ENCODE data around the gene ASIC1.

The ASIC1 gene

DNA sequence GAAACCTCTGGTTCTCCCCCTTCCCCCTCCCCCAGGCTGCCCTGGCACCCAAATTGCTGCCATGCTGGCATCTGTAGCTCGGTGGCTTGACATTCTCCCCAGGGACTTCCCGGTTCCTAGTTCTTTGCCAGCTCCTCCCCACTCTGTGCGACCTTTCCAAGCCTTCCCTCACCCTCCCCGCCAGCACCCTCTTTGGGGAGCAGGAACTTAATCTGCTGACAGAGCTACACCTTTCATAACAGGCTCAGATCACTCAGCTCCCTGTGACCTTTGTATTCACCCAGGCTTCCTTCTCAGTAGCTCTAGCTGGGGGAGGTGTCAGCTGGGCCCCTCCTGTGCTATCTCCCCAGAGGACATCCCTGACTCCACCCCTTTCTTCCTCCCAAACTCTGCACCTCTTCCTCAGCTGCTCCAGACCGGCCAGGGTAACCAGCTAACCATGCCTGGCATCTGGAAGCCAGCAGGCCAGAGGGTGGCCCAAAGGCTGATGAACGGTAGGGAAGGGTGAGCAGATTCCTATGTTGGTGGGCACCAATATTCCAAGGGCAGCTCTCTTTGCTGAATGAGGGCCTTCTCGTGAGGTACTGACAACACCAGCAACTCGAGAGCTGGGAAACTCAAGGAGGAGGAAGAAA, 52.8 kb downstream of the ASIC1 start:
- no peak for DNase-seq

DNA sequence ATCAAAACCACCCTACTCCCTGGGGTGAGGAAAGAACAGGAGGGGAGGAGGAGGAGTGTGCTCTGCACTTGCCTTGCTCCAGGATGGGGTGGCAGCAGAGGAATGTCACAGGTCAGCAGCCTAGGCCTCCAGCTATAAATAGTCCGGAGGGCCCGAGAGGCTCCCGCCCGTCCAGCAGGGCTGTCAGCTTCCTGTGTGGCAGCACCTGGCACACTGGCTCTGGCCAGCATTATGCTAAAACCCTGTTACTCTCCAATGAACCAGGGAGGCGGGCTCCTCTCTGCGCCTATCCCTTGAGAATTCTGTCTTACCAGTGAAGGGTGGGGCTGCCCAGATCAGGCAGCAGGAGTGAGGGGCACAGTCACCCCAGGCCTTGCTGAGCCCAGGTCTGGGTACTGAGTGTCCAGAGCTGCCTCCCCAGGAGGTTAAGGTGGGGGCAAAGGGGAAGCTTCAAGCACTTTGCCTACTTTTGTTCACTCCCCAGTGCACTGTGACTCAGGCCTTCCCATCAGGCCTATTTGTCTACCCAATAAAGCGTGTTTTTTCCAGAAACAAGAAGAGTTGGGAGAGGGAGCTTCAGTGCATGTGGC, 53.5 kb downstream of the ASIC1 start:
- DNase-seq, result no peak

DNA sequence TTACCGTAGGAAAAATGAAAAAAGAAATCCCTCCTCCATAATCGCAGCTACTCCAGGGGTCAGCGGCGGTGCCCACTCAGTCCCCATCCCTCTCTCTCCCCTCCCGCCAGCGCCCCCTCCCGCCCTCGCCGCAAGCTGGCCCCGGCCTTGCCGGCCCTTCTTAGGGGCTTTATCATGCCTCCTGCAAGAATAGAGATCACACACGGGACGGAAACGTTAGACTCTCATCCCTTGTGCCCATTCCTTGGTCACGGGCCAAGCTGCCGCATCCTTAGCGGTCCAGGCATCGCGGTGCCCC, 53.9 kb downstream of the ASIC1 start:
- DNase-seq, result no peak

DNA sequence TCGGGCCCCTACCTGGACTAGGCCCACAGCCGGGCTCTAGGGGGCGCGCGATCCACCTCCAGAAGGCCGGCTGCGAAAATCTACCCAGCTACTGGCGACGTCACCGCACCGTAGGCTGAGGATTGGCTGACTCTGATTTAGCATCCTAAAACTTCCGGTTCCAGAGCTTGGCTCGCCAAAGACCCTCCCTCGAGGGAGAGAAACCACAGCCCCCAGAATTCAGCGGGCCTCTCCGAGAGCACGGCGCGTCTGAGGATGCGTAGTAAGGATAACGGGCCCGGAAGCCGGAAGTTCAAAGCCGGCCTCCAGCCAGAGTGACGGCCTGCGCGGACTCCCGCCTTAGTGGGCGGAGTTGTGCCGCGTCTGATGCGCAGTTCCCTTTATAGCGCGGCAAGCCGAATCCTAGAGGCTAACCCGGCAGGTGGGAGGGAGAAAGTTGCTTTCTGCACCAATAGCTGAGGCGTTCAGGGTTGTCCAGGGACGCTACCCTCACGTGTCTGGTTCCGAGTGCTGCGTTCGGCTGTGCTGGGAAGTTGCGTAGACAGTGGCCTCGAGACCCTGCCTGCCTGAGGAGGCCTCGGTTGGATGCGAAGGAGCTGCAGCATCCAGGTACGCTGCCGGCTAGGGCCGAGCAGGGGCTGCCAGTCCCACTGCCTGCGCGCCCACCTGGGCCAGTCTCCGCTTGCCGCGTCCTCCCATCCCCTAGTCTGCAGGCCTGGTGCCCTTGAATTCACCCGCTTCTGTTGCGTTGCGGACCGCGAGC, 54.5 kb downstream of the ASIC1 start, which contains the start of gene COX14:
Gene COX14, plus strand, starts transcription at position 544 of the 763 bp plus-strand sequence. CDS start 7,808 bp downstream, outside the sequence.
- DNase-seq, result peak; percentile 98

DNA sequence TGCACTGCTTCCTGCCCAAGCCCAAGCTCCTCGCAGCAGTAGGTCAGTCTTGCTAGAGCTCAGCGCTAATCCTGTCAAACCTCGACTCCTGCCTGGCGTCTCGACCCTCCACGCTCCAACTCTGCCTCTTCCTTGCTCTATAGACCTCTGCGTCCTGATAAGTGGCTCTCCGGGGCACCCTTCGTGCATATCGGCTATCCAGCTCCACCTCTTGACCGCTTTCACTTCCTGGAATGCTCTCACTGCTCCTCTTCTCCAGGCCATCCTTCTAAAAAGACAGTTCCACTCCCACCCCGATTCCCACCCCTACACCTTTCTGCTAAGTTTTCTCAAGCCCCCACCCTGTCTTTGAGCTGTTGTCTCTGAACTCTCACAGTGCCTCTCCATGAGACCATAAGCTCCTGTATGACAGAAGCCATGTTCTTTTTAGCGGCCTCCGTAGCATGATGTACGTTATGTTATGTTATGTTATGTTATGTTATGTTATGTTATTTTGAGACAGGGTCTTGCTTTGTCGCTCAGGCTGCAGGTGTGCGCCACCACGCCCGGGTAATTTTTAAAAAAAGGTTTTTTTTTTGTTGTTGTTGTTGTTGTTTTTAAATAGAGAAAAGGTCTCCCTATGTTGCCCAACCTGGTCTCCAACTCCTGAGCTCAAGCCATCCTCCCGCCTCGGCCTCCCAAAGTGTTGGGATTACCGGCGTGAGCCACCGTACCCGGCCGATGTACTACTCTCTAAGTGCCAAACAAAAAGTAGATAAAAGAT, 55.2 kb downstream of the ASIC1 start:
- DNase-seq, result no peak

DNA sequence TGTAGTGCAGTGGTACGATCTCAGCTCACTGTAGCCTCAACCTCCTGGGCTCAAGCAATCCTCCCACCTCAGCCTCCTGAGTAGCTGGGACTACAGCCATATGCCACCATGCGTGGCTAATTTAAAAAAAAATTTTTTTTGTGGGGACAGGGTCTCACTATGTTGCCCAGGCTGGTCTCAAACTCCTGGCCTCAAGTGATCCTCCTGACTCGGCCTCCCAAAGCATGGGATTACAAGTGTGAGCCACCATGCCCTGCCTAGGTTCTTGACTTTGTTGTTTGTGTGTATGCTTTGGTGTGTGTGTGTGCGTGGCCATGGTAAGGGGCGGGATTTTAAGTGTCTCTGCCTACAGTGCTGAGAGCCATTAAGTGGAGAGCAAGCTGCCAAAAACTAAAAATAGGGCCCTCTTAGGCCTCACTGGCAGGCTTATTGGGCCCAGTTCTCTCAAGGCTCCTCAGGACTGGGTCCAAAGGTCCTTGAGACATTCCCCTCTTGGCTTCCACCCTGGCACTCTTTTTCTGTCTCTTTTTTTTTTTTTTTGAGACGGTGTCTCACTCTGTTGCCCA, 59.7 kb downstream of the ASIC1 start:
- DNase-seq, result no peak

DNA sequence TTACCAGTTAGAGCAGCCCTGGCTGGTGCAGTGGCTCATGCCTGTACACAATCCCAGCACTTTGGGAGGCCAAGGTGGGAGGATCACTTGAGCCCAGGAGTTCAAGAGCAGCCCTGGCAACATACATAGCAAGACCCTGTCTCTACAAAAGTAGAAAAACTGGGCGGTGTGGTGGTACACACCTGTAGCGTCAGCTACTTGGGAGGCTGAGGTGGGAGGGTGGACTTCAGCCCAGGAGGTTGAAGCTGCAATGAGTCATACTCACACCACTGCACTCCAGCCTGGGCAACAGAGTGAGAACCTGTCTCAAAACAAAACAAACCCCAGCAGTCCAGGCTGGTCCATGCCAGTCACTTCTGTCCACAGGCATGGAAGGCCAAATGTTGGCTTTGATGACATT, 62.0 kb downstream of the ASIC1 start:
- DNase-seq, result no peak

DNA sequence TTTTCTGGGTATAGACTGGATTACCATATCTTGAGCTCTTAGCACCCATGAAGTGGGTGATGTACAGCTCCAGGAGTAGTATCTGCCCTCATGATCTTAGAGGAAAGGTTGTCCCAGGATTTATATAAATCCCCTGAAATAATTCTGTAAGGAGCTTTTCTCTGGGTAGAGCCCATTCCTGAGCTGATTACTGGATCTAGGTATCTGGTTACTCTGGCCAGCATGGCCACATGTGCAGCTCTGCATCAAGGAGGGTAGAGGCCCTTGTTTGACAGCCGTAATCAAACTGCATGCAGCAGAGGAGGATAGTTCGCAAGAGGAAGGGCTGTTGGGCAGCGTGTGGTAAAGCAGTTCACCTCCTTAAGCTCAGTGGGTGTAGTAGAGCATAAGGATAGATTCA, 63.1 kb downstream of the ASIC1 start:
- no peak for DNase-seq

DNA sequence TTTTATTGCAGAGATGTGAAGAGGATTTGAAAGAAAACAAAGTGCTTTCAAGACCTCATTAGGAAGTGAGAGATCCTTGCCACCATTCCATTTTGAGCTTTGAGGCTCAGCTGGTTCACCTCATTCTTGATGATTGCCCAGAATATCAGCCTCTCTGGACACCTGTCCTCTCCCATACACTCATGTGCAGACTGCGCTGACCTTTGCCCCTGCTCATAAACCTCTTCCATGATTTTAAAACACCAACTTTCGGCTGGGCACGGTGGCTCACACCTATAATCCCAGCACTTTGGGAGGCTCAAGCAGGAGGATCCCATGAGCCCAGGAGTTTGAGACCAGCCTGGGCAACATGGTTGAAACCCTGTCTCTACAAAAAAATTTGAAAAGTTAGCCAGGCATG, 63.6 kb downstream of the ASIC1 start:
- no peak for DNase-seq

DNA sequence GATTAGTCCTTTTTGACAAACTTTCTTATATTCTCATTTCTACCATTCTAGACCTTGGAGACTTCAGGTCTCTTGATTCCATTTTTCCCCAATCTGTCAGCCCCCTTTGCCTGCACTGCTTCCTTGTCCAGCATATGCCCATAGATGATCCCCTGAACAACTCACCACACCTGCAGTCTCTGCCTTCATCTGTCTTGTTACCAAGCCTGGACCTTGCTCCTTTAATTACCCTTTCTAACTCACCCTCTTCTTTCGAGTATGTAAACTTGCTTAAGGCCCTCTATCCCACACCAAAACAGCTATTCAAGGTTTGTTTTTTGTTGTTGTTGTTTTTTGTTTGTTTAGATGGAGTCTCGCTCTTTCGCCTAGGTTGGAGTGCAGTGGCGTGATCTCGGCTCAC, 64.2 kb downstream of the ASIC1 start:
- no peak for DNase-seq

DNA sequence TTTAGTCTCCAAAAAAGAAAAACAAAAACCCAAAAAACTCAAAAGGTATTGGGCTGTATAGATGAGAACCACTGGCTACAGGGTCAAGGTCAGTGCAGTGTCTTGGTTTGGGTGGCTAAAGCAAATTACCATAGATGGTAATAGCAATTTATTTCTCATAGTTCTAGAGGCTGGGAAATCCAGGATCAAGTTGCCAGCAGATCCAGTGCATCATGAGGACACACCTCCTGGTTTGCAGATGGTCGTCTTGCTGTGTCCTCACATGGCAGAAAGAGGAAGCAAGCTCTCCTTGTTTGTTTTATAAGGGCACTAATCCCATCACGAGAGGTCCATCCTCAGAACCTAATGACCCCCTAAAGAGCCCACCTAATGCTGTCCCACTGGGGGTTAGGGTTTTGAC, 65.8 kb downstream of the ASIC1 start:
- no peak for DNase-seq

DNA sequence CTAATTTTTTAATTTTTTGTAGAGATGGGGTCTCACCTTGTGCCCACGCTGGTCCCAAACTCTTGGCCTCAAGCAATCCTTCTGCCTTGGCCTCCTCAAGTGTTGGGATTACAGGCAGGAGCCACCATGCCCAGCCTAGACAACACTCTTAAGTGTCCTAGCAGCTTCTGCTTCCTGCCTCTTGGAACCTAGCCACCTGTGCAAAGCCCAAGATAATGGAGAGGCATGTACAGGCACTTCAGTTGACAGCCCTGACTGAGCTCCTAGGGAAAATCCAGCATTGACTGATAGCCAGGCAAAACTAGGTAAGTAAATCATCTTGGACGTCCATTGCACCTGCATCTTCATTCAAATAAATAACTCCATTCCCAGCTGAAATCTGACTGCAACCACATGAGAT, 70.2 kb downstream of the ASIC1 start:
- no peak for DNase-seq

DNA sequence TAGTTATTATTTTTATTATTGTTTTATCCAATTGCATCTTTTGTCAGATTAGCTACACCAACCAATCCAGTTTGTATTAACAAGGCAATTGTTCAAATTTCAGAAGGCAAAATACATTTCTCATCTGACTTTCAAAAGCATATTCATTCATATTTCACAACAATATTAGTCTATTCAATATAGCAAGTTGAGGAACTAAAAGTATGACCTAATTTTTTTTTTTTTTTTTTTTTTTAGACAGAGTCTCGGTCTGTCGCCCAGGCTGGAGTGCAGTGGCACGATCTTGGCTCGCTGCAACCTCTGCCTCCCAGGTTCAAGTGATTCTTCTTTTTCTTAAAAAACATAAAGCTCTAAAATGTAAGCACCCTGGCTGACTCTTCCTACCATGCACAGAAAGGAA, 71.9 kb downstream of the ASIC1 start:
- no peak for DNase-seq

DNA sequence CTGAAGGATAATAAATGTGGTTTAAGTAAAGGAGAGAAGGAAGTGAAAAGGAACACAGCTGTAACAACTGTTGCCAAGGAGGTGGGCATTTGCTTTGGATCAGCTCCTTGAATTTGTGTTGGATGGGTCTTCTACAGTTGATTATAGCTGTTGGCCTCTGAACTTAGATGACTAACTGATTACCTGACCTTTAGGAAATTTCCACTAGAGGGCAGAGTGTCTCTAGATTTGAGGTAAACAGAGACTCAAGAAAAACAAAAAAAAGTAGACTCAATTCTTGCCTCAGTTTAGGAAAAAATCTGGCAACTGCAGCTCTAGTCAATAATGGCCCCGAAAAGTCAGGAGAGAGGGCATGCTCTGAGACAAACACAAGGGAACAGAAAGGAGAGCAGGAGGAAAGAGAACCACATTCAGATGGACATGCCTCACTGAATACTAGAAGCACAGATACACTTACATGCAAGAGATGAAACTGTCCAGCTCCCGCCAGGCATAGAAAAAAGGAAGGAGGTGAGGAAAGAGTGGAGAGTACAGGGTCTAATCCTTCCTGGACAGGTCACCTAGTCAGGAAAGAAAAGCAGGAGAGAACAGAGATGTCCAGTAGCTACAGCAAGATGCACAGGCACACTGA, 75.2 kb downstream of the ASIC1 start:
- DNase-seq, result no peak

Measured in effector CD4-positive, alpha-beta T cell (primary cell).